Activated B cell treated with CpG ODN at 0.5 μM for 24 hours (primary cell): Measurements from ENCODE around the gene GRK6. TPM values are rescaled to one million over a fixed set of nuclear protein-coding genes. Genes with fewer than 3 reads are reported as not detected.

ENCODE experiments used
- ATAC-seq: fragments of 200-7000 bp; cut with Tn5 transposase; one replicate; pipeline ENCODE4 v1.10.0; 2021; ENCODE audit warnings: low read depth, mild to moderate bottlenecking, moderate library complexity
- CTCF ChIA-PET: fragments of 350-600 bp; sonication (Branson Sonifier 250); formaldehyde crosslinking; loops from one replicate; lab custom pipeline; 2021; ENCODE audit warnings: antibody characterized with exemption; lab: Charles Lee
- POLR2A ChIA-PET: fragments of 350-600 bp; sonication (Branson Sonifier 250); formaldehyde crosslinking; loops from one replicate; lab custom pipeline; 2021; ENCODE audit warnings: antibody characterized with exemption; lab: Charles Lee
- DNase-seq: peaks from one replicate; pipeline ENCODE4 v3.0.0; 2022
- H3K27ac Mint-ChIP-seq: one replicate; pipeline ENCODE4 v1.8.0; 2020; ENCODE audit warnings: mixed read lengths
- H3K27me3 Mint-ChIP-seq: one replicate; pipeline ENCODE4 v1.8.0; 2021; ENCODE audit warnings: mixed read lengths
- H3K36me3 Mint-ChIP-seq: one replicate; pipeline ENCODE4 v1.8.0; 2021; ENCODE audit warnings: low read depth, mixed read lengths
- H3K4me1 Mint-ChIP-seq: one replicate; pipeline ENCODE4 v1.8.0; 2021; ENCODE audit warnings: mixed read lengths
- H3K4me3 Mint-ChIP-seq: one replicate; pipeline ENCODE4 v1.8.0; 2020; ENCODE audit warnings: mild to moderate bottlenecking, mixed read lengths
- H3K9me3 Mint-ChIP-seq: one replicate; pipeline ENCODE4 v1.8.0; 2020; ENCODE audit warnings: mixed read lengths
- CTCF ChIP-seq: fragments of 200-600 bp; IDR thresholded peaks from one replicate; pipeline ENCODE4 v1.8.0; 2022; ENCODE audit warnings: antibody characterized with exemption, mild to moderate bottlenecking
- intact Hi-C: fragments of 100-400 bp; cut with micrococcal nuclease; formaldehyde crosslinking; loops from one replicate; pipeline ENCODE4 v1.15.1; 2024
- total RNA-seq: library from RNA; stranded (reverse); gene quantifications from 2 replicates; pipeline ENCODE4 v1.2.3, GENCODE V29; 2022

GRK6 gene
- total RNA-seq, 1 donor from 2014 or later: 92.6 TPM

GRCh38 chr5:177403102-177403791 is 23.2 kb upstream of the GRK6 start:
- Mint-ChIP-seq H3K27ac (peak overlapping the region; percentile 35), H3K9me3 (no peaks in the 10 kb centered on the region), H3K36me3 (no peaks in the 10 kb centered on the region), H3K4me3 (peak overlapping the region; percentile 79), H3K27me3 (peaks cover 5% of the 10 kb centered on the region), H3K4me1 (peaks cover 39% of the 10 kb centered on the region)
- POLR2A ChIA-PET: interaction anchor here (1.0 to 6.3 kb wide), 9 partner anchors 12 to 106 kb away, joined by 3 to 88 read pairs (median 8); partner anchors contain the start of genes GRK6 and PRR7
- no peak for TF ChIP-seq CTCF
- peak; percentile 7 for ATAC-seq
- intact Hi-C loops: loop anchor here (1.0 to 2.0 kb wide), 4 partner anchors 13 to 92 kb away; partner anchors contain the start of gene MXD3
- CTCF ChIA-PET: interaction anchor here (1.0 to 8.5 kb wide), 20 partner anchors 8 to 288 kb away, joined by 3 to 293 read pairs (median 7); partner anchors contain the start of genes GRK6 and PRR7
- peak; percentile 43 for DNase-seq

- H3K27me3 Mint-ChIP-seq: peaks cover 5% of the 10 kb centered on the region
- ChIA-PET POLR2A (interaction anchor here (0.6 to 6.3 kb wide), 13 partner anchors 13 to 107 kb away, joined by 3 to 88 read pairs (median 4); partner anchors contain the start of genes GRK6, PRR7 and RGS14), CTCF (interaction anchor here (0.7 to 8.5 kb wide), 29 partner anchors 9 to 291 kb away, joined by 3 to 293 read pairs (median 4); partner anchors contain the start of genes GRK6, PDLIM7 and PRR7)
- no peaks in the 10 kb centered on the region for H3K36me3 Mint-ChIP-seq
- ATAC-seq (peak; percentile 82), DNase-seq (peak; percentile 77)
- peaks cover 39% of the 10 kb centered on the region for H3K4me1 Mint-ChIP-seq
- no peak overlapping the region for H3K27ac Mint-ChIP-seq
- intact Hi-C loops: loop anchor here (1.0 to 2.0 kb wide), 8 partner anchors 14 to 93 kb away; partner anchors contain the start of genes GRK6, MXD3, PDLIM7 and PRR7
- peak; percentile 7 for TF ChIP-seq CTCF
- H3K9me3 Mint-ChIP-seq: no peaks in the 10 kb centered on the region
- H3K4me3 Mint-ChIP-seq: peak overlapping the region; percentile 79
Measured at GRCh38 chr5:177403792-177404640, 22.5 kb upstream of the GRK6 start.

GRCh38 chr5:177404641-177405179 is 21.8 kb upstream of the GRK6 start:
- no peak for TF ChIP-seq CTCF
- intact Hi-C loops: loop anchor here (1.0 to 2.0 kb wide), 4 partner anchors 22 to 93 kb away; partner anchors contain the start of genes GRK6, PDLIM7 and PRR7
- POLR2A ChIA-PET: interaction anchor here (0.7 to 6.3 kb wide), 9 partner anchors 14 to 106 kb away, joined by 3 to 88 read pairs (median 8); partner anchors contain the start of genes GRK6, PRR7 and RGS14
- peaks cover 5% of the 10 kb centered on the region for H3K27me3 Mint-ChIP-seq
- DNase-seq: no peak
- H3K36me3 Mint-ChIP-seq: no peaks in the 10 kb centered on the region
- no peak overlapping the region for H3K27ac Mint-ChIP-seq
- H3K4me1 Mint-ChIP-seq: peaks cover 39% of the 10 kb centered on the region
- ATAC-seq: no peak
- H3K4me3 Mint-ChIP-seq: peak overlapping the region; percentile 79
- no peaks in the 10 kb centered on the region for H3K9me3 Mint-ChIP-seq
- CTCF ChIA-PET: interaction anchor here (0.7 to 8.5 kb wide), 26 partner anchors 10 to 291 kb away, joined by 3 to 293 read pairs (median 5); partner anchors contain the start of genes GRK6, PDLIM7 and PRR7

- ChIA-PET POLR2A (interaction anchor here (4.8 to 6.3 kb wide), 4 partner anchors 21 to 50 kb away, joined by 35 to 88 read pairs (median 54); partner anchors contain the start of genes GRK6 and PRR7), CTCF (interaction anchor here (1.0 to 8.5 kb wide), 11 partner anchors 16 to 111 kb away, joined by 3 to 293 read pairs (median 10); partner anchors contain the start of genes GRK6, PDLIM7 and PRR7)
- intact Hi-C loops: loop anchor here (2.0 kb wide), 2 partner anchors 21 to 41 kb away; partner anchors contain the start of genes GRK6 and PRR7
- no peak for TF ChIP-seq CTCF
- DNase-seq: no peak
- Mint-ChIP-seq H3K36me3 (no peaks in the 10 kb centered on the region), H3K27ac (no peak overlapping the region), H3K4me1 (peaks cover 39% of the 10 kb centered on the region), H3K27me3 (peaks cover 5% of the 10 kb centered on the region), H3K4me3 (peak overlapping the region; percentile 19), H3K9me3 (no peaks in the 10 kb centered on the region)
- ATAC-seq: no peak
Measured at GRCh38 chr5:177405312-177405711, 21.2 kb upstream of the GRK6 start.
